CD4-positive, alpha-beta T cell treated with Interferon alpha-2 for 1 hour (primary cell): ENCODE data around the gene TRABD.

Experiments
- DNase-seq, 2 donors: peaks; one replicate each; pipeline ENCODE4 v3.0.0-alpha.2; 2020 to 2022

TRABD gene

GRCh38 chr22:50246242-50247175 lies 60.8 kb downstream of the TRABD start:
- no peak for DNase-seq

- peak; percentile 72 to 82 for DNase-seq
These were observed 62.0 kb downstream of the TRABD start for GRCh38 chr22:50247748-50248147.

DNA sequence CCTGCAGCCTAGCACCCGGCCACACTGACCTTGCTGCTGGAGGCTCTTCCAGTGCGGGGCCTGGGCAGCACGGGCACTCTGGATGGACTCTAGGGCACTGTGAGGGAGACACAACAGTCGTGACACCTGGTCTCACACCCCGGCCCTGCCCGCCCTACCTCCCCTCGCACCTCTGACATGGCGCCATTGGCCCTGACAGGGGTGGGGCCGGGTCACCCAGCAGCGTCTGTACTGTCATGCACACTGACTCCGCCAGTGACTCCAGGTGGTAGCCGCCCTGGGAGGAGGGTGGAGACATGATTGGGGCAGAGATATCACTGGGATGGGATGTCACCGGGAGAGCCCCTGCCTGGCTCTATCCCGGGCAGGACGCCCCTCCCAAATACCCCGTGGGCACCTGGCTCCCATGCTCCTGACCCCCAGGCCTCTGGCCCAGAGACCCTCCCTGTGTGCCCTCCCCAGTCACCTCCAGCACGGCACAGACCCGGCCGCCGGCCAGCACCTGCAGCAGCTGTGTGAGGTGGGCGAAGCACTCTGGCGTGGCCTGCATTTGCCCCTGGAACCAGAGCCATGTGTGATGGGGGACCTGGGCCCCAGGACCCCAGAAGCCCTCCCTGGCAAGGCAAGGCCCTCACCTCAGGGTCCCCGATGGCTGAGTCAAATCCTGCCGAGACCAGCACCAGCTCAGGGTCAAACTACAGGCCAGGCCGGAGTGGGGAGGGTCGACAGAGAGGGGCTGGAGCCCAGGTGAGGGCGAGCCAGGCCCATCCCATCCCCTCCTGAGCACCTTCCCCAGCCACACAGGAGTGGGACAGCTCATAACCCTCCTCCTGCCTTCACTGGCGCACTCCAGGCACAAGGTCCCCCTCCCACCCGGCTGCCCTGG lies 62.7 kb downstream of the TRABD start:
- DNase-seq = no peak
